ENCODE results near the gene PDE8B.

DNA sequence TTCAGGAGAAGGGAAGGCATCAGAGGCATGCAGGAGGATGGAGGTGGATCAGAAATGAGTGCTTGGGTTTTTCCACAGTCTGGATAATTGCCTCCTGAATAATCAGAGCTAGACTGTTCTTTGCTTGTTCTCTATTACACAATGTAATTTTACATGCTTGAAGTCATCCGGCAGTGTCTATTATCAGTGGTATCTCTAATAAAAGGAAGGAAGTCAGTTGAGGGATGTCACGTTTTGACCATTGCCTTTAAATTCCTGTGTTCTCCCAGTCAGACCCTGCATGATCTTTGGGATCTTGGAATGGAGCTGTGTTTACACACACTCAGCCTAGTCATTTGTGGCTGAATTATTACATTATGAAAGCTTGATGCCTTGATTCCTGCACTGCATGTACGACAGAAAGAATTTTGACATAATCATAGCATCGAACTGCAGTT is 91.0 kb downstream of the PDE8B start:
- TF ChIP-seq, protein P1, sequence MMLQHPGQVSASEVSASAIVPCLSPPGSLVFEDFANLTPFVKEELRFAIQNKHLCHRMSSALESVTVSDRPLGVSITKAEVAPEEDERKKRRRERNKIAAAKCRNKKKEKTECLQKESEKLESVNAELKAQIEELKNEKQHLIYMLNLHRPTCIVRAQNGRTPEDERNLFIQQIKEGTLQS (IDR thresholded peaks at IDR 0.05), result no peak
- TF ChIP-seq, protein P2, sequence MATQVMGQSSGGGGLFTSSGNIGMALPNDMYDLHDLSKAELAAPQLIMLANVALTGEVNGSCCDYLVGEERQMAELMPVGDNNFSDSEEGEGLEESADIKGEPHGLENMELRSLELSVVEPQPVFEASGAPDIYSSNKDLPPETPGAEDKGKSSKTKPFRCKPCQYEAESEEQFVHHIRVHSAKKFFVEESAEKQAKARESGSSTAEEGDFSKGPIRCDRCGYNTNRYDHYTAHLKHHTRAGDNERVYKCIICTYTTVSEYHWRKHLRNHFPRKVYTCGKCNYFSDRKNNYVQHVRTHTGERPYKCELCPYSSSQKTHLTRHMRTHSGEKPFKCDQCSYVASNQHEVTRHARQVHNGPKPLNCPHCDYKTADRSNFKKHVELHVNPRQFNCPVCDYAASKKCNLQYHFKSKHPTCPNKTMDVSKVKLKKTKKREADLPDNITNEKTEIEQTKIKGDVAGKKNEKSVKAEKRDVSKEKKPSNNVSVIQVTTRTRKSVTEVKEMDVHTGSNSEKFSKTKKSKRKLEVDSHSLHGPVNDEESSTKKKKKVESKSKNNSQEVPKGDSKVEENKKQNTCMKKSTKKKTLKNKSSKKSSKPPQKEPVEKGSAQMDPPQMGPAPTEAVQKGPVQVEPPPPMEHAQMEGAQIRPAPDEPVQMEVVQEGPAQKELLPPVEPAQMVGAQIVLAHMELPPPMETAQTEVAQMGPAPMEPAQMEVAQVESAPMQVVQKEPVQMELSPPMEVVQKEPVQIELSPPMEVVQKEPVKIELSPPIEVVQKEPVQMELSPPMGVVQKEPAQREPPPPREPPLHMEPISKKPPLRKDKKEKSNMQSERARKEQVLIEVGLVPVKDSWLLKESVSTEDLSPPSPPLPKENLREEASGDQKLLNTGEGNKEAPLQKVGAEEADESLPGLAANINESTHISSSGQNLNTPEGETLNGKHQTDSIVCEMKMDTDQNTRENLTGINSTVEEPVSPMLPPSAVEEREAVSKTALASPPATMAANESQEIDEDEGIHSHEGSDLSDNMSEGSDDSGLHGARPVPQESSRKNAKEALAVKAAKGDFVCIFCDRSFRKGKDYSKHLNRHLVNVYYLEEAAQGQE (IDR thresholded peaks at IDR 0.05), result no peak
- TF ChIP-seq RXRA (IDR thresholded peaks at IDR 0.05), result peak in 1 of 2 donors; percentile 7
- TF ChIP-seq, protein P3, sequence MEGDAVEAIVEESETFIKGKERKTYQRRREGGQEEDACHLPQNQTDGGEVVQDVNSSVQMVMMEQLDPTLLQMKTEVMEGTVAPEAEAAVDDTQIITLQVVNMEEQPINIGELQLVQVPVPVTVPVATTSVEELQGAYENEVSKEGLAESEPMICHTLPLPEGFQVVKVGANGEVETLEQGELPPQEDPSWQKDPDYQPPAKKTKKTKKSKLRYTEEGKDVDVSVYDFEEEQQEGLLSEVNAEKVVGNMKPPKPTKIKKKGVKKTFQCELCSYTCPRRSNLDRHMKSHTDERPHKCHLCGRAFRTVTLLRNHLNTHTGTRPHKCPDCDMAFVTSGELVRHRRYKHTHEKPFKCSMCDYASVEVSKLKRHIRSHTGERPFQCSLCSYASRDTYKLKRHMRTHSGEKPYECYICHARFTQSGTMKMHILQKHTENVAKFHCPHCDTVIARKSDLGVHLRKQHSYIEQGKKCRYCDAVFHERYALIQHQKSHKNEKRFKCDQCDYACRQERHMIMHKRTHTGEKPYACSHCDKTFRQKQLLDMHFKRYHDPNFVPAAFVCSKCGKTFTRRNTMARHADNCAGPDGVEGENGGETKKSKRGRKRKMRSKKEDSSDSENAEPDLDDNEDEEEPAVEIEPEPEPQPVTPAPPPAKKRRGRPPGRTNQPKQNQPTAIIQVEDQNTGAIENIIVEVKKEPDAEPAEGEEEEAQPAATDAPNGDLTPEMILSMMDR (IDR thresholded peaks at IDR 0.05; ENCODE audit: low read depth, low read length, missing input control), result no peak
- TF ChIP-seq SP1 (IDR thresholded peaks at IDR 0.05), result no peak
- TF ChIP-seq TAF1 (conservative IDR thresholded peaks at IDR 0.05), result no peak
- TF ChIP-seq JUND (IDR thresholded peaks at IDR 0.05), result no peak
- TF ChIP-seq, protein P4, sequence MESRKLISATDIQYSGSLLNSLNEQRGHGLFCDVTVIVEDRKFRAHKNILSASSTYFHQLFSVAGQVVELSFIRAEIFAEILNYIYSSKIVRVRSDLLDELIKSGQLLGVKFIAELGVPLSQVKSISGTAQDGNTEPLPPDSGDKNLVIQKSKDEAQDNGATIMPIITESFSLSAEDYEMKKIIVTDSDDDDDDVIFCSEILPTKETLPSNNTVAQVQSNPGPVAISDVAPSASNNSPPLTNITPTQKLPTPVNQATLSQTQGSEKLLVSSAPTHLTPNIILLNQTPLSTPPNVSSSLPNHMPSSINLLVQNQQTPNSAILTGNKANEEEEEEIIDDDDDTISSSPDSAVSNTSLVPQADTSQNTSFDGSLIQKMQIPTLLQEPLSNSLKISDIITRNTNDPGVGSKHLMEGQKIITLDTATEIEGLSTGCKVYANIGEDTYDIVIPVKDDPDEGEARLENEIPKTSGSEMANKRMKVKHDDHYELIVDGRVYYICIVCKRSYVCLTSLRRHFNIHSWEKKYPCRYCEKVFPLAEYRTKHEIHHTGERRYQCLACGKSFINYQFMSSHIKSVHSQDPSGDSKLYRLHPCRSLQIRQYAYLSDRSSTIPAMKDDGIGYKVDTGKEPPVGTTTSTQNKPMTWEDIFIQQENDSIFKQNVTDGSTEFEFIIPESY (IDR thresholded peaks at IDR 0.05), result no peak
- TF ChIP-seq YY1 (IDR thresholded peaks at IDR 0.05), result no peak
- TF ChIP-seq, protein P5, sequence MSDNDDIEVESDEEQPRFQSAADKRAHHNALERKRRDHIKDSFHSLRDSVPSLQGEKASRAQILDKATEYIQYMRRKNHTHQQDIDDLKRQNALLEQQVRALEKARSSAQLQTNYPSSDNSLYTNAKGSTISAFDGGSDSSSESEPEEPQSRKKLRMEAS (IDR thresholded peaks at IDR 0.05), result no peak
- TF ChIP-seq EGR1 (IDR thresholded peaks at IDR 0.05; ENCODE audit: low read depth in 2 of 2), result no peak
